HepG2 (cell line): ENCODE results near the gene NKAIN4. TPM values are rescaled to one million over a fixed set of nuclear protein-coding genes. Genes with fewer than 3 reads are reported as not detected.
A peak's percentile ranks its signal among the peaks of the same experiment; 100 is the strongest.

ENCODE experiments used
- DMAP1 ChIP-seq: IDR thresholded peaks from 2 replicates; pipeline ENCODE4 v1.6.1; 2016
- FLYWCH1 ChIP-seq: sonication (generic); formaldehyde crosslinking; IDR thresholded peaks from 2 replicates; pipeline ENCODE4 v1.8.1; 2023; ENCODE audit warnings: mild to moderate bottlenecking, missing genetic modification reagents
- FOSL1 ChIP-seq: sonication (generic); formaldehyde crosslinking; IDR thresholded peaks from 2 replicates; pipeline ENCODE4 v1.9.0; 2021; ENCODE audit warnings: missing genetic modification reagents, borderline replicate concordance
- HIVEP1 ChIP-seq: sonication (generic); formaldehyde crosslinking; IDR thresholded peaks from 2 replicates; pipeline ENCODE4 v1.4.0; 2020; ENCODE audit warnings: mild to moderate bottlenecking, missing genetic modification reagents
- IKZF4 ChIP-seq: sonication (generic); formaldehyde crosslinking; IDR thresholded peaks from 2 replicates; pipeline ENCODE4 v1.5.1; 2020; ENCODE audit warnings: borderline replicate concordance, mild to moderate bottlenecking, low read depth, missing genetic modification reagents; ENCODE audit errors: not compliant biosample characterization
- KDM5B ChIP-seq: sonication (generic); formaldehyde crosslinking; IDR thresholded peaks from 2 replicates; pipeline ENCODE4 v1.4.0; 2020; ENCODE audit warnings: missing genetic modification reagents, mild to moderate bottlenecking, borderline replicate concordance
- KDM6A ChIP-seq: IDR thresholded peaks from 2 replicates; pipeline ENCODE4 v1.6.1; 2016; ENCODE audit warnings: low read depth
- MEIS2 ChIP-seq: sonication (generic); formaldehyde crosslinking; IDR thresholded peaks from 2 replicates; pipeline ENCODE4 v1.9.0; 2021; ENCODE audit warnings: mild to moderate bottlenecking, missing genetic modification reagents
- PHF8 ChIP-seq: sonication (generic); formaldehyde crosslinking; IDR thresholded peaks from 2 replicates; pipeline ENCODE4 v1.5.0; 2020; ENCODE audit warnings: missing genetic modification reagents
- PLRG1 ChIP-seq: fragments of 450-650 bp; conservative IDR thresholded peaks from 2 replicates; pipeline ENCODE4 v1.6.1; 2016
- POLR2A ChIP-seq, 2 experiments: IDR thresholded peaks; 2 replicates each; pipeline ENCODE4 v1.6.1; 2011; ENCODE audit warnings: low read depth in 2 of 2, low read length in 2 of 2, mild to moderate bottlenecking in 1 of 2, moderate library complexity in 1 of 2; ENCODE audit not compliant: insufficient read depth in 1 of 2
- REL ChIP-seq: sonication (generic); formaldehyde crosslinking; conservative IDR thresholded peaks from 2 replicates; pipeline ENCODE4 v1.8.0; 2022; ENCODE audit warnings: mild to moderate bottlenecking, missing genetic modification reagents, moderate library complexity
- SMARCC2 ChIP-seq: fragments of 450-650 bp; IDR thresholded peaks from 2 replicates; pipeline ENCODE4 v1.6.1; 2017; ENCODE audit warnings: antibody characterized with exemption, mild to moderate bottlenecking
- SP5 ChIP-seq: IDR thresholded peaks from 2 replicates; pipeline ENCODE4 v1.6.1; 2016; ENCODE audit warnings: low read depth, borderline replicate concordance
- TEAD3 ChIP-seq: optimal IDR thresholded peaks from 2 replicates; pipeline ENCODE3; 2016; ENCODE audit warnings: borderline replicate concordance
- TOPORS ChIP-seq: sonication (generic); formaldehyde crosslinking; IDR thresholded peaks from 2 replicates; pipeline ENCODE4 v1.8.0; 2023; ENCODE audit warnings: mild to moderate bottlenecking, missing genetic modification reagents
- ZBTB21 ChIP-seq: sonication (generic); formaldehyde crosslinking; IDR thresholded peaks from 2 replicates; pipeline ENCODE4 v1.4.0; 2020; ENCODE audit warnings: missing genetic modification reagents
- ZBTB38 ChIP-seq: sonication (generic); formaldehyde crosslinking; IDR thresholded peaks from 2 replicates; pipeline ENCODE4 v1.5.1; 2020; ENCODE audit warnings: mild to moderate bottlenecking, missing genetic modification reagents
- ZFP36L1 ChIP-seq: sonication (generic); formaldehyde crosslinking; IDR thresholded peaks from 2 replicates; pipeline ENCODE4 v1.8.0; 2022; ENCODE audit warnings: mild to moderate bottlenecking, missing genetic modification reagents, moderate library complexity
- ZNF160 ChIP-seq: sonication (generic); formaldehyde crosslinking; IDR thresholded peaks from 2 replicates; pipeline ENCODE4 v1.8.0; 2022; ENCODE audit warnings: mild to moderate bottlenecking, inconsistent platforms, missing genetic modification reagents
- ZNF251 ChIP-seq: sonication (generic); formaldehyde crosslinking; IDR thresholded peaks from 2 replicates; pipeline ENCODE4 v1.9.0; 2021; ENCODE audit warnings: mild to moderate bottlenecking, missing genetic modification reagents
- ZNF44 ChIP-seq: sonication (generic); formaldehyde crosslinking; IDR thresholded peaks from 2 replicates; pipeline ENCODE4 v1.5.1; 2020; ENCODE audit warnings: mild to moderate bottlenecking, missing genetic modification reagents
- polyA plus RNA-seq, 8 experiments: library from polyadenylated mRNA; depleted of rRNA in 3 of 8; stranded (reverse) in 7 of 8; unstranded in 1 of 8; fragments of >200 nt; fragmentation: Illumina TruSeq in 4 of 8; extraction: Trizol in 4 of 8; gene quantifications; 2 replicates each; pipeline versions ENCODE4 v1.2.1 to v1.2.3, GENCODE V29; 2011 to 2016; ENCODE audit warnings: low read depth in 4 of 8, missing spikeins in 1 of 8, mixed read lengths in 1 of 8; ENCODE audit not compliant: insufficient read depth in 1 of 8
- total RNA-seq, 5 experiments: library from RNA; depleted of rRNA; stranded (reverse); fragments of >200 nt; fragmentation: Illumina TruSeq; extraction: Trizol; gene quantifications; 2 replicates each; pipeline ENCODE4 v1.2.3, GENCODE V29; 2016; ENCODE audit warnings: low read depth in 1 of 5
- TF ChIP-seq, protein P1 (sequence below): sonication (generic); formaldehyde crosslinking; IDR thresholded peaks from 2 replicates; pipeline ENCODE4 v1.5.1; 2020; ENCODE audit warnings: mild to moderate bottlenecking, missing genetic modification reagents, moderate library complexity
- TF ChIP-seq, protein P2 (sequence below): sonication (generic); formaldehyde crosslinking; IDR thresholded peaks from 2 replicates; pipeline ENCODE4 v1.5.1; 2020; ENCODE audit warnings: mild to moderate bottlenecking, missing genetic modification reagents, borderline replicate concordance
- TF ChIP-seq, protein P3 (sequence below): sonication (generic); formaldehyde crosslinking; IDR thresholded peaks from 2 replicates; pipeline ENCODE4 v1.8.0; 2022; ENCODE audit warnings: mild to moderate bottlenecking, missing genetic modification reagents

Gene NKAIN4
- total and polyA plus RNA-seq, 2 of the 13 experiments (the other 11 are each of a cell fraction or from before 2014, with no cell fraction given), result not detected

DNA sequence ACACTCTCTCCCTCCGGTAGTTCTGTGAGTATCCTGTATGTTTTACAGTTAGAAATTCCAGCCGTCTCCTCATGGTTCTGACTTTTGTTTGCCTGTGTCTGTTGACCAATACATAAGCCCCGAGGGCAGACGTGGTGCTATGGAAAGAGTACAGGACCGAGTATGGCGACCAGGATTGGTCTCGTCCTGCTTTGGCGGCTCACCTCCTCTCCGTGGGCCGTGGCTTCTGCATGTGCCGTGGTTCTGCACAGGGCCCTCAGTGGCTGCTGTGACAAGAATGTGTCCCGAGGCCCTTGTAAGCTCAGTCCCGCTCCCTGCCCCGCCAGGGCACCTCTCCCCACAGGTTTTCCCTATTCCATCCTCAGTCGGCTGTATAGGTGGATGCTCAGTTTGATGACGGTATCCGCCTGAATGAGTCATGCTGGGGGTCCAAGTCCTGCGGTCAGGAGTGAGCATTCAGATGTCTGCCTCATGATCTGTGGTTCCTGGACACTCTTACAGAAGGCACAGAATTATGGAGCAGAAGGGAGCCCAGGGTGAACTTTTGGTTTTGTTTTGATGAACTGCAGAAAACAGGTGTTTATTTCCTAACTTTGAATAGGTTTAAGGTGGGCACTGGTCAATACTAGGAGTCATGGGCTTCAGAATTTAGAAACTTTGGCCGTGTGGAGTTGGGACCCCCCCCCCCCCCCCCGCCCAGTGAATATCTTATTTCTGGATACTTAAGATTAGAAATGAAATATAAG lies 19.5 kb upstream of the NKAIN4 start (continued):
- TF ChIP-seq, protein P1, sequence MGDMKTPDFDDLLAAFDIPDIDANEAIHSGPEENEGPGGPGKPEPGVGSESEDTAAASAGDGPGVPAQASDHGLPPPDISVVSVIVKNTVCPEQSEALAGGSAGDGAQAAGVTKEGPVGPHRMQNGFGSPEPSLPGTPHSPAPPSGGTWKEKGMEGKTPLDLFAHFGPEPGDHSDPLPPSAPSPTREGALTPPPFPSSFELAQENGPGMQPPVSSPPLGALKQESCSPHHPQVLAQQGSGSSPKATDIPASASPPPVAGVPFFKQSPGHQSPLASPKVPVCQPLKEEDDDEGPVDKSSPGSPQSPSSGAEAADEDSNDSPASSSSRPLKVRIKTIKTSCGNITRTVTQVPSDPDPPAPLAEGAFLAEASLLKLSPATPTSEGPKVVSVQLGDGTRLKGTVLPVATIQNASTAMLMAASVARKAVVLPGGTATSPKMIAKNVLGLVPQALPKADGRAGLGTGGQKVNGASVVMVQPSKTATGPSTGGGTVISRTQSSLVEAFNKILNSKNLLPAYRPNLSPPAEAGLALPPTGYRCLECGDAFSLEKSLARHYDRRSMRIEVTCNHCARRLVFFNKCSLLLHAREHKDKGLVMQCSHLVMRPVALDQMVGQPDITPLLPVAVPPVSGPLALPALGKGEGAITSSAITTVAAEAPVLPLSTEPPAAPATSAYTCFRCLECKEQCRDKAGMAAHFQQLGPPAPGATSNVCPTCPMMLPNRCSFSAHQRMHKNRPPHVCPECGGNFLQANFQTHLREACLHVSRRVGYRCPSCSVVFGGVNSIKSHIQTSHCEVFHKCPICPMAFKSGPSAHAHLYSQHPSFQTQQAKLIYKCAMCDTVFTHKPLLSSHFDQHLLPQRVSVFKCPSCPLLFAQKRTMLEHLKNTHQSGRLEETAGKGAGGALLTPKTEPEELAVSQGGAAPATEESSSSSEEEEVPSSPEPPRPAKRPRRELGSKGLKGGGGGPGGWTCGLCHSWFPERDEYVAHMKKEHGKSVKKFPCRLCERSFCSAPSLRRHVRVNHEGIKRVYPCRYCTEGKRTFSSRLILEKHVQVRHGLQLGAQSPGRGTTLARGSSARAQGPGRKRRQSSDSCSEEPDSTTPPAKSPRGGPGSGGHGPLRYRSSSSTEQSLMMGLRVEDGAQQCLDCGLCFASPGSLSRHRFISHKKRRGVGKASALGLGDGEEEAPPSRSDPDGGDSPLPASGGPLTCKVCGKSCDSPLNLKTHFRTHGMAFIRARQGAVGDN (CRISPR knock-in tag), result peak; percentile 71
- peak; percentile 25 for TF ChIP-seq TEAD3
- TF ChIP-seq FOSL1 (CRISPR knock-in tag), result peak; percentile 66; the same call in 1 of the 2 replicates
- peak in 1 of 2 experiments; percentile 78; a peak in 2 of 4 replicates for TF ChIP-seq POLR2A (IDR thresholded peaks at IDR 0.05; ENCODE audit: insufficient read depth in 1 of 2, low read depth in 2 of 2, low read length in 2 of 2)
- TF ChIP-seq, protein P2, sequence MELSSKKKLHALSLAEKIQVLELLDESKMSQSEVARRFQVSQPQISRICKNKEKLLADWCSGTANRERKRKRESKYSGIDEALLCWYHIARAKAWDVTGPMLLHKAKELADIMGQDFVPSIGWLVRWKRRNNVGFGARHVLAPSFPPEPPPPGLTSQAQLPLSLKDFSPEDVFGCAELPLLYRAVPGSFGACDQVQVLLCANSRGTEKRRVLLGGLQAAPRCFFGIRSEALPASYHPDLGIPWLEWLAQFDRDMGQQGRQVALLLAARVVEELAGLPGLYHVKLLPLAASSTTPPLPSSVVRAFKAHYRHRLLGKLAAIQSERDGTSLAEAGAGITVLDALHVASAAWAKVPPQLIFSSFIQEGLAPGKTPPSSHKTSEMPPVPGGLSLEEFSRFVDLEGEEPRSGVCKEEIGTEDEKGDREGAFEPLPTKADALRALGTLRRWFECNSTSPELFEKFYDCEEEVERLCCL (CRISPR knock-in tag), result no peak
- peak; percentile 32 for TF ChIP-seq ZBTB21 (CRISPR knock-in tag)
- peak; percentile 35; the same call in 1 of the 2 replicates for TF ChIP-seq PHF8
- peak; percentile 62; the same call in 1 of the 2 replicates for TF ChIP-seq KDM5B (CRISPR knock-in tag)
- 0 out of 2 replicates have a peak, but pooled peaks have one; percentile 34 for TF ChIP-seq ZBTB38 (CRISPR knock-in tag)
- TF ChIP-seq SP5 (CRISPR knock-in tag), result 0 out of 2 replicates have a peak, but pooled peaks have one; percentile 8
- no peak for TF ChIP-seq KDM6A (CRISPR knock-in tag)
- peak; percentile 92; the same call in 1 of the 2 replicates for TF ChIP-seq ZFP36L1 (CRISPR knock-in tag)
- TF ChIP-seq MEIS2 (CRISPR knock-in tag), result no peak
- TF ChIP-seq PLRG1, result no peak
- TF ChIP-seq REL (CRISPR knock-in tag), result 0 out of 2 replicates have a peak, but pooled peaks have one; percentile 49
- TF ChIP-seq, protein P3, sequence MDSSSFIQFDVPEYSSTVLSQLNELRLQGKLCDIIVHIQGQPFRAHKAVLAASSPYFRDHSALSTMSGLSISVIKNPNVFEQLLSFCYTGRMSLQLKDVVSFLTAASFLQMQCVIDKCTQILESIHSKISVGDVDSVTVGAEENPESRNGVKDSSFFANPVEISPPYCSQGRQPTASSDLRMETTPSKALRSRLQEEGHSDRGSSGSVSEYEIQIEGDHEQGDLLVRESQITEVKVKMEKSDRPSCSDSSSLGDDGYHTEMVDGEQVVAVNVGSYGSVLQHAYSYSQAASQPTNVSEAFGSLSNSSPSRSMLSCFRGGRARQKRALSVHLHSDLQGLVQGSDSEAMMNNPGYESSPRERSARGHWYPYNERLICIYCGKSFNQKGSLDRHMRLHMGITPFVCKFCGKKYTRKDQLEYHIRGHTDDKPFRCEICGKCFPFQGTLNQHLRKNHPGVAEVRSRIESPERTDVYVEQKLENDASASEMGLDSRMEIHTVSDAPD (CRISPR knock-in tag), result no peak
- TF ChIP-seq ZNF251 (CRISPR knock-in tag), result no peak
- peak; percentile 41; the same call in 1 of the 2 replicates for TF ChIP-seq ZNF160 (CRISPR knock-in tag)
- TF ChIP-seq TOPORS, result no peak
- TF ChIP-seq FLYWCH1 (CRISPR knock-in tag), result no peak
- 0 out of 2 replicates have a peak, but pooled peaks have one; percentile 59 for TF ChIP-seq ZNF44 (CRISPR knock-in tag)
- TF ChIP-seq IKZF4 (CRISPR knock-in tag), result peak; percentile 32
- peak; percentile 47; the same call in 1 of the 2 replicates for TF ChIP-seq DMAP1 (CRISPR knock-in tag)
- TF ChIP-seq HIVEP1 (CRISPR knock-in tag), result peak; percentile 71
- no peak; the same call in 1 of the 2 replicates for TF ChIP-seq SMARCC2
